HS-5 (cell line): ENCODE measurements around the gene HABP2.

Source experiments
- DNase-seq: peaks from one replicate; pipeline ENCODE4 v3.0.0-alpha.2; 2012; ENCODE audit warnings: low read depth

HABP2 gene

GRCh38 chr10:113552701-113553100, at the start of gene HABP2:
Gene HABP2, plus strand, starts transcription at chr10:113553053. Its CDS starts 69 bp downstream, at chr10:113553122.
- DNase-seq: no peak

- DNase-seq: no peak
Measured at GRCh38 chr10:113503930-113504329, 48.9 kb upstream of the HABP2 start.

GRCh38 chr10:113504423-113504822, 48.4 kb upstream of the HABP2 start:
- DNase-seq: no peak

GRCh38 chr10:113506476-113506875, 46.4 kb upstream of the HABP2 start:
- DNase-seq: no peak

- no peak for DNase-seq
Measured at GRCh38 chr10:113511419-113511818, 41.4 kb upstream of the HABP2 start.

- no peak for DNase-seq
Measured at GRCh38 chr10:113515161-113515560, 37.7 kb upstream of the HABP2 start.

GRCh38 chr10:113515601-113516000, 37.3 kb upstream of the HABP2 start:
- no peak for DNase-seq

GRCh38 chr10:113516061-113516460, 36.8 kb upstream of the HABP2 start:
- no peak for DNase-seq

- DNase-seq: no peak
Measured at GRCh38 chr10:113517165-113517900, 35.5 kb upstream of the HABP2 start.

GRCh38 chr10:113517901-113518260, 35.0 kb upstream of the HABP2 start:
- DNase-seq: no peak

- no peak for DNase-seq
Measured at GRCh38 chr10:113518415-113518814, 34.4 kb upstream of the HABP2 start.

GRCh38 chr10:113518816-113519591, 33.8 kb upstream of the HABP2 start:
- DNase-seq: no peak

GRCh38 chr10:113519681-113520115, 33.2 kb upstream of the HABP2 start:
- no peak for DNase-seq

GRCh38 chr10:113520261-113520660, 32.6 kb upstream of the HABP2 start:
- no peak for DNase-seq

GRCh38 chr10:113520690-113521474, 32.0 kb upstream of the HABP2 start:
- peak; percentile 25 for DNase-seq

GRCh38 chr10:113521475-113521795, 31.4 kb upstream of the HABP2 start:
- no peak for DNase-seq

- DNase-seq: no peak
Measured at GRCh38 chr10:113522460-113522859, 30.4 kb upstream of the HABP2 start.

- DNase-seq: no peak
Measured at GRCh38 chr10:113523071-113523470, 29.8 kb upstream of the HABP2 start.

GRCh38 chr10:113523628-113524027, 29.2 kb upstream of the HABP2 start:
- DNase-seq: no peak

GRCh38 chr10:113524120-113524519, 28.7 kb upstream of the HABP2 start:
- no peak for DNase-seq

- DNase-seq: no peak
Measured at GRCh38 chr10:113524539-113525490, 28.0 kb upstream of the HABP2 start.

GRCh38 chr10:113525713-113526112, 27.1 kb upstream of the HABP2 start:
- DNase-seq: no peak
